Transverse colon (tissue), 4 donors: ENCODE measurements around the gene ZNF768.

Source experiments
- CTCF ChIP-seq, 5 experiments: fragments of 200-600 bp in 3 of 5; fragments of 450-650 bp in 2 of 5; sonication (generic) in 3 of 5; IDR thresholded peaks; 1 replicate in 2 of 5; 2 replicates in 3 of 5; pipeline ENCODE4 v1.5.1; 2016 to 2017; ENCODE audit warnings: antibody characterized with exemption in 5 of 5, inconsistent platforms in 3 of 5, mild to moderate bottlenecking in 2 of 5, moderate library complexity in 1 of 5
- POLR2AphosphoS5 ChIP-seq, 3 donors: sonication (generic); formaldehyde crosslinking; IDR thresholded peaks; one replicate each; pipeline ENCODE4 v1.6.1; 2016; ENCODE audit warnings: antibody characterized with exemption in 3 of 3

- TF ChIP-seq CTCF (IDR thresholded peaks at IDR 0.05) (no peak), POLR2AphosphoS5 (IDR thresholded peaks at IDR 0.05) (no peak)
Measured at GRCh38 chr16:30558789-30559377, 32.5 kb upstream of the ZNF768 start.
